GM19043 (cell line): Measurements from ENCODE around the gene FBXL7.
"Not testable (repeated sequence)": the region's sequence is repeated elsewhere in the genome, so short reads cannot be mapped to it uniquely, and the experiment has no call there.

Experiments
- ATAC-seq: cut with Tn5 transposase; IDR thresholded peaks from one replicate; pipeline ENCODE4 v1.9.1; 2021; ENCODE audit warnings: low read depth; ENCODE audit not compliant: unreplicated experiment

FBXL7 gene

GRCh38 chr5:15837551-15838289 is 337.7 kb downstream of the FBXL7 start:
- no peak for ATAC-seq

GRCh38 chr5:15844253-15844652 is 344.3 kb downstream of the FBXL7 start:
- no peak for ATAC-seq

- no peak for ATAC-seq
Observed at GRCh38 chr5:15844871-15845270, 344.9 kb downstream of the FBXL7 start.

GRCh38 chr5:15850536-15850935 is 350.6 kb downstream of the FBXL7 start:
- no peak for ATAC-seq

GRCh38 chr5:15850939-15851341 is 351.0 kb downstream of the FBXL7 start:
- ATAC-seq, result no peak

- no peak for ATAC-seq
Observed at GRCh38 chr5:15852217-15852616, 352.2 kb downstream of the FBXL7 start.

GRCh38 chr5:15852949-15853348 is 353.0 kb downstream of the FBXL7 start:
- ATAC-seq, result no peak

- ATAC-seq, result no peak
Observed at GRCh38 chr5:15858326-15858725, 358.3 kb downstream of the FBXL7 start.

- ATAC-seq, result no peak
Observed at GRCh38 chr5:15864536-15865215, 364.7 kb downstream of the FBXL7 start.

- ATAC-seq, result not testable (repeated sequence)
Observed at GRCh38 chr5:15872259-15872658, 372.3 kb downstream of the FBXL7 start.

- ATAC-seq, result no peak
Observed at GRCh38 chr5:15877914-15878313, 377.9 kb downstream of the FBXL7 start.

GRCh38 chr5:15880201-15880600 is 380.2 kb downstream of the FBXL7 start:
- ATAC-seq, result no peak

- no peak for ATAC-seq
Observed at GRCh38 chr5:15885156-15885555, 385.2 kb downstream of the FBXL7 start.

- ATAC-seq, result no peak
Observed at GRCh38 chr5:15886156-15886555, 386.2 kb downstream of the FBXL7 start.

GRCh38 chr5:15887093-15887492 is 387.1 kb downstream of the FBXL7 start:
- ATAC-seq, result no peak

- no peak for ATAC-seq
Observed at GRCh38 chr5:15889001-15889400, 389.0 kb downstream of the FBXL7 start.

GRCh38 chr5:15893866-15894265 is 393.9 kb downstream of the FBXL7 start:
- ATAC-seq, result no peak

GRCh38 chr5:15897656-15898055 is 397.7 kb downstream of the FBXL7 start:
- no peak for ATAC-seq

GRCh38 chr5:15898641-15899040 is 398.7 kb downstream of the FBXL7 start:
- no peak for ATAC-seq

GRCh38 chr5:15899481-15899880 is 399.5 kb downstream of the FBXL7 start:
- ATAC-seq, result no peak

GRCh38 chr5:15901151-15901550 is 401.2 kb downstream of the FBXL7 start:
- no peak for ATAC-seq

GRCh38 chr5:15902066-15902465 is 402.1 kb downstream of the FBXL7 start:
- no peak for ATAC-seq
